ENCODE data around the gene SOBP. TPM values are rescaled to one million over a fixed set of nuclear protein-coding genes. Genes with fewer than 3 reads are reported as not detected.

The SOBP gene
- total and polyA plus RNA-seq, 2 donors (not counting 3 experiments of a cell fraction or from before 2014, with no cell fraction given), result 0.35 to 6.6 TPM

DNA sequence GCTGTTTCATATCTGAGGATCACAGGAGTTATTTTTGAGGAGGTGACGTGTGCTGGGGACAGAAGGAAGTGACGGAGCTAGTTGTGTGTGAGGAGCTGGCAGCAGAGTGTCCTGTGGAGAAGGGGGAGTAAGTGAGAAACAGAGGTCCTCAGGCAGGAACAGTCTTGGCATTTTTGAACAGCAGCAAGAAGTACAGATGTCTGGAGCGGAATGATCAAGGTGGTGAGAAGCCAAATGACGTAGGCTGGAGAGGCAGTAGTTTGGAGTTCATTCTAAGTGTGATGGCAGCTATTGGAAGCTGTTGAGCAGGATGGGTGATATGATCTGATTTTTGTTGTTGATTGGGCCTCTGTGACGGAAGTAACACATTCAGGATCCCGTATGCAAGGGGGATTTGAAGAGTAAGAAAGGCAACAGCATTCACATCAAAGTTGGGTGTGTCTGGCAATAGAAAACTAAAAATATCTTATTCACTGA lies 52.3 kb downstream of the SOBP start:
- Histone ChIP-seq H3K79me2 (ENCODE audit: control insufficient read depth, insufficient read depth, low read length) (no peaks in the 10 kb centered on the region), H2AFZ (ENCODE audit: low read depth, low read length) (no peak overlapping the region), H3K9me1 (replicated peaks; ENCODE audit: control insufficient read depth, extremely low read depth, insufficient read depth, low read length) (no peaks in the 10 kb centered on the region), H3K27ac (ENCODE audit: insufficient read depth, low read depth, low read length) (no peak overlapping the region), H3K27me3 (ENCODE audit: control insufficient read depth in 2 of 2, insufficient read depth in 2 of 2, low read length in 2 of 2) (no peaks in the 10 kb centered on the region), H3K9ac (replicated peaks; ENCODE audit: extremely low read depth, insufficient read depth, low read length) (no peak overlapping the region), H4K20me1 (replicated peaks; ENCODE audit: control insufficient read depth, extremely low read depth, insufficient read depth, low read length) (no peaks in the 10 kb centered on the region), H3K4me2 (ENCODE audit: insufficient read depth, low read length) (no peak overlapping the region), H3K4me3 (replicated peaks in 1 of 3; ENCODE audit: insufficient read depth in 1 of 3, low read depth in 1 of 3, low read length in 3 of 3) (no peak overlapping the region), H3K36me3 (ENCODE audit: control insufficient read depth in 2 of 2, extremely low read depth in 1 of 2, insufficient read depth in 2 of 2, low read length in 2 of 2) (no peaks in the 10 kb centered on the region), H3K9me3 (replicated peaks; ENCODE audit: control insufficient read depth, insufficient read depth, low read length) (no peaks in the 10 kb centered on the region), H3K4me1 (ENCODE audit: control insufficient read depth, extremely low read depth, insufficient read depth, low read length) (no peaks in the 10 kb centered on the region)
- dilution Hi-C loops (cut with MboI; ENCODE audit: extremely low pct_ligation_motif_present, low sequenced_read_pairs), result no loop called here
- DNase-seq (ENCODE audit: low read depth, low spot score), result no peak
- no peak for TF ChIP-seq JUN (IDR thresholded peaks at IDR 0.05; ENCODE audit: borderline replicate concordance, insufficient read depth, insufficient read length, low read depth)
- TF ChIP-seq, protein P1, sequence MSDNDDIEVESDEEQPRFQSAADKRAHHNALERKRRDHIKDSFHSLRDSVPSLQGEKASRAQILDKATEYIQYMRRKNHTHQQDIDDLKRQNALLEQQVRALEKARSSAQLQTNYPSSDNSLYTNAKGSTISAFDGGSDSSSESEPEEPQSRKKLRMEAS (IDR thresholded peaks at IDR 0.05; ENCODE audit: insufficient read depth, insufficient read length), result no peak
- TF ChIP-seq, protein P2, sequence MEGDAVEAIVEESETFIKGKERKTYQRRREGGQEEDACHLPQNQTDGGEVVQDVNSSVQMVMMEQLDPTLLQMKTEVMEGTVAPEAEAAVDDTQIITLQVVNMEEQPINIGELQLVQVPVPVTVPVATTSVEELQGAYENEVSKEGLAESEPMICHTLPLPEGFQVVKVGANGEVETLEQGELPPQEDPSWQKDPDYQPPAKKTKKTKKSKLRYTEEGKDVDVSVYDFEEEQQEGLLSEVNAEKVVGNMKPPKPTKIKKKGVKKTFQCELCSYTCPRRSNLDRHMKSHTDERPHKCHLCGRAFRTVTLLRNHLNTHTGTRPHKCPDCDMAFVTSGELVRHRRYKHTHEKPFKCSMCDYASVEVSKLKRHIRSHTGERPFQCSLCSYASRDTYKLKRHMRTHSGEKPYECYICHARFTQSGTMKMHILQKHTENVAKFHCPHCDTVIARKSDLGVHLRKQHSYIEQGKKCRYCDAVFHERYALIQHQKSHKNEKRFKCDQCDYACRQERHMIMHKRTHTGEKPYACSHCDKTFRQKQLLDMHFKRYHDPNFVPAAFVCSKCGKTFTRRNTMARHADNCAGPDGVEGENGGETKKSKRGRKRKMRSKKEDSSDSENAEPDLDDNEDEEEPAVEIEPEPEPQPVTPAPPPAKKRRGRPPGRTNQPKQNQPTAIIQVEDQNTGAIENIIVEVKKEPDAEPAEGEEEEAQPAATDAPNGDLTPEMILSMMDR (IDR thresholded peaks at IDR 0.05; ENCODE audit: extremely low read depth in 1 of 2, insufficient read depth in 1 of 2, low read depth in 1 of 2, low read length in 2 of 2), result no peak
- no peak for TF ChIP-seq GATA2 (IDR thresholded peaks at IDR 0.05; ENCODE audit: insufficient read depth, insufficient read length, low read depth, low read length)
- TF ChIP-seq POLR2AphosphoS5 (IDR thresholded peaks at IDR 0.05; ENCODE audit: insufficient read depth, low read depth, low read length), result no peak
- TF ChIP-seq FOS (IDR thresholded peaks at IDR 0.05; ENCODE audit: borderline replicate concordance, insufficient read depth, low read length), result no peak
- TF ChIP-seq EZH2 (IDR thresholded peaks at IDR 0.05; ENCODE audit: borderline replicate concordance, low read depth, low read length, severe bottlenecking), result no peak
- no peak for TF ChIP-seq POLR2A (IDR thresholded peaks at IDR 0.05; ENCODE audit: low read depth, low read length)
- TF ChIP-seq MYC (IDR thresholded peaks at IDR 0.05; ENCODE audit: low read depth, low read length), result no peak
- intact Hi-C loops (cut with micrococcal nuclease), result no loop called here
- POLR2A ChIA-PET, result no interaction called here
- CTCF ChIA-PET, result interaction anchor here (0.8 kb wide), 1 partner anchor 12 kb away, joined by 3 read pairs; no protein-coding TSS in a partner anchor
- FAIRE-seq, result no peak
- no TSS peak for BruUV-seq (replicated peaks)
